ENCODE measurements around the gene GID8.

GID8 gene

DNA sequence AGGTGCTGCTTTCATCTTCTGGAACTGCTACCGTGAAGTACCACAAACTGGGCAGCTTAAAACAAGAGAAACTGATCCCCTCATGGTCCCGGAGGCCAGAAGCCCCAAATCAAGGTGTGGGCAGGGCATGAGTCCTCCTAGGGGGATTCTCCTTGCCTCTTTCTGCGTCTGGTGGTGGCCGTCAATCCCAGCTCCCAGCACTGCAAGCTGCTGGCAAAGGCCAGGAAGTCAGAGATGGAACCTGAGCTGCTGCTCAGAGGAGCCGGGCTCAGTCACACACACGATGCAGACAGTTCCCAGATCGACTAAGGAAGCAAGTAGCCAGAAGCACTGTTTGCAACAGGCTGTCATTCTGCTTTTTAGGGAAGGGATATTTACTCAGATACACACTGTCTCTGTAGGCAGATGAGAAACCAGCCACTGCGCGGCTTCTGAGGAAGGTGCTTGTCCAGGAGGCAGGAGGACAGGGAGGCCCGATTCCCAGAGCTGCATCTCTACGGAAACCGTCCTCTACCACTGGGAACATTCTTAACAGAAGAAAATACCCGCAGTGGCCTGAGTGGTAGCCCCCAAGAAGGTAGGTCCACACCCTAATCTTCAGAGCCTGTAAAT lies 53.4 kb downstream of the GID8 start:
- FAIRE-seq: no peak

DNA sequence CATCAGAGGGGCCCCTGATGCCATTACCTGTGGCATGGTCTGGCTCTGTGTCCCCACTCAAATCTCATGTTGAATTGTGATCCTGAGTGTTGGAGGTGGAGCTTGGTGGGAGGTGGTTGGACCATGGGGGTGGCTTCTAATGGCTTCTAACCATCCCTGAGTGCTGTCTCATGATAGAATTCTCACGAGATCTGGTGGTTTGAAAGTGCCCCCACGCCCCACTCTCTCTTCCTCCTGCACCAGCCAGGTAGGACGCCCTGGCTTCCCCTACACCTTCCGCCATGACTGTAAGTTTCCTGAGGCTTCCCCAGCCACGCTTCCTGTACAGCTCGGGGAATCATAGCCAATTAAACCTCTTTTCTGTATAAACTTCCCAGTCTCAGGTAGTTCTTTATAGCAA lies 53.9 kb downstream of the GID8 start:
- no peak for FAIRE-seq

DNA sequence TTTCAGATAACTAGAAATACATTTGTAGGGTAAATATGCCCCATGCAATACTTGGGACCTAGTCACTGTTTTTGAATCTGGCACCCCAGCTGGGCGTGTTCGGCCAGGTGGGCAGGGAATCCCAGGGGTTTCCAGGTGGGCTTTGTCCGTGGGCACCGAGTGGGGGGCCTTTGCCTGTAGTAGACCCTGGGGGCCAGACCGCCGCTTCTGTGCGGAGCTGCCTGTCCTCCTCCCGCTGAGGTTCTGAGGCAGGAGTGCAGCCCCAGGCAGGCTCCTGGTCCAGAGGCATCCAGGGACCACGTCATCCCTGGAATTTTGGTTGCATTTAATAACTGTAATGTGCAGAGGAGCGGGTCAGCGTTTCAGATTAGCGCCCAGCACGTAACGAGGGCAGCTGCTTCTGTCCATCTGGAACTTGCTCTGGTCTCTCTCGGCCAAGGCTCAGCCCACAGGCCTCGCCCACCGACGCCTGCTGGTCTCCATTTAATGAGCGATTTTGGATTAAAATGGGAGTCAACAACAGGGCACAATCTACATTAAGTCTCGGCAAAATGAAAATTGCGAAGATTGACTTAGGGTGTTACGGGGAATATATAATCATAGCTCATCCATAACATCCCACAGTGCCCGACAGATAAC lies 56.0 kb downstream of the GID8 start:
- FAIRE-seq: no peak

DNA sequence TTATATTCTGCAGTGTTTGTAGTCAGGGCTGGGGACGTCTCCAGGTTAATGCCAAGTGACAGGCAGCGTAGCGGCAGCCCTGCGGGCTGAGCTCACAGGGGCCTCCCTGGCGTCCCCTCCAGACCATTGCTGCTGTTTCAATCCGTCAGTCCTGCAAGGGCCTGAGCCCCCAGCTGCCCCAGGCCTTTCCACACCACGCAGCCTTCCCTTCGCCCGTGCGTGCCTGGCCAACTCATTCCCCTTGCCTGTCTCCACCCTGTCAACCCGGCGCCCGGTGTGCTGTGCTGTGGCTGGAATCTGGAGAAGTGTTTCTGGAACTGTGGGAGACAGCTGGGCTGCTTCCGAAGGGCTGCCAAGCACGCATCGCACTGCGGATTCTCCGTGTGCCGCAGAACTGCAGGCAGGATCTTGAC lies 56.9 kb downstream of the GID8 start:
- no peak for FAIRE-seq

DNA sequence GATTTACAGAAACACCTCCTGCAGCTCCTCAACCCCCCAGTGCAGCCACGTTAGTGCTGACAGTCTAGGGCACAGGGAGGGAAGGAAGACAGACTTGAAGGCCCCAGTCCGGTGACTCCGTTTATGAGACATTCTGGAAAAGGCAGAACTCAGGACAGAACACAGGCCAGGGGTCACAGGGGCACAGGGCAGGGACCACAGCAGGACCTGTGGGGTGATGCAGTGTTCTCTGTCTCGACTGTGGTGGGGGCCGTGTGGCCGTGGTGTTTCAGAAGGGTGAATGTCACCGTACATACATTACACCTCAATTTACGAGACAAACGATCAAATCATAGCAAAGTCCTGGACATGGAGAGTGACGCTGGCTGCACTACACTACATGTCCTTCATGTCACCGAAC lies 57.5 kb downstream of the GID8 start:
- no peak for FAIRE-seq

DNA sequence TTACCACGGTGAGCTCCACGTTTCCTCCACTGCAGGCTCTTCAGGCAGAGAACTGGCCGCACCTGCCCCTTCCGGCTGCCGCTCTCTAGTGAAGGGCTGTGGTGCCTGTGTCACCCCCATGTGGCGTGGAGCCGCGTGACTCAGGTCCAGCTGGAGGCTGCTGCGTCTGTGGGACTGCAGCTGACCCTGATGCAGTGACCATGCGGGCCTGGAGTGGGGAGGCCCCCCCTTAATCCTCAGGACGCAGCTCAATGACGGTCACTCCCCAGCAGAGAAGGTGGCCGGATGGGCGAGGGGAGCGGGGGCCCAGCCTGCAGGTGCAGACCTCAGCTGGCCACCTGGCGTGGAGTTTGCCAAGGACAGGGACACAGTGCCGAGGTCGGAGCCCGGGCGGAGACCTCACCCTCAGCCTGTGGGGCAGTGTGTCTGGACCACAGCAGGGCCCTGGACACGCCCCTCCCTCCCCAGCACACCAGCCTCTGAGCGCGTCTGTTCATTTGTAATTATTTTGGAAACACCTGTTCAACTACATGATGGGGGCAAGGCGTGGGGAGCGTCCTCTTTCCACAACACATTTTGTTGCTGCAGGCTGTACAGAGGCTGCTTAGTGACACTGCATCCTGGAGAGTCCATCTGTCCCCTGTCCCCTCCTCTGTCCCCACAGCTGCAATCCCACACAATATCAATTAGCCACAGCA lies 58.1 kb downstream of the GID8 start:
- no peak for FAIRE-seq

DNA sequence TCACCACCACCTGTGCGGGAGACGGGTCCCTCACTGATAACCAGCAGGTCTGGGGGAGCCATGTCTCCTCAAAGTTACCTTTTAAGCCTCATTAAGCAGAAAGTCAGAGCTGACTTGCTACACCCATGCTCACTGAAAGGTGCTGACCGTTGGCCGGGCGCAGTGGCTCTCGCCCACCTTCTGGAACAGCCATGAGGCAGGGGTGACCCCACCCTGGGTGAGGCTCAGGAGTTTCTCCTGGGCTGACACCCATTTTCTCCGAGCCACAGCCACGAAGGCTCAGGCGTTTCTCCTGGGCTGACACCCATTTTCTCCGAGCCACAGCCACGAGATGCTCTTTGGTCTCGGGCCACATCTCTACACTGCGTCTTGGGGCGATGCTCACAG lies 58.6 kb downstream of the GID8 start:
- no peak for FAIRE-seq

DNA sequence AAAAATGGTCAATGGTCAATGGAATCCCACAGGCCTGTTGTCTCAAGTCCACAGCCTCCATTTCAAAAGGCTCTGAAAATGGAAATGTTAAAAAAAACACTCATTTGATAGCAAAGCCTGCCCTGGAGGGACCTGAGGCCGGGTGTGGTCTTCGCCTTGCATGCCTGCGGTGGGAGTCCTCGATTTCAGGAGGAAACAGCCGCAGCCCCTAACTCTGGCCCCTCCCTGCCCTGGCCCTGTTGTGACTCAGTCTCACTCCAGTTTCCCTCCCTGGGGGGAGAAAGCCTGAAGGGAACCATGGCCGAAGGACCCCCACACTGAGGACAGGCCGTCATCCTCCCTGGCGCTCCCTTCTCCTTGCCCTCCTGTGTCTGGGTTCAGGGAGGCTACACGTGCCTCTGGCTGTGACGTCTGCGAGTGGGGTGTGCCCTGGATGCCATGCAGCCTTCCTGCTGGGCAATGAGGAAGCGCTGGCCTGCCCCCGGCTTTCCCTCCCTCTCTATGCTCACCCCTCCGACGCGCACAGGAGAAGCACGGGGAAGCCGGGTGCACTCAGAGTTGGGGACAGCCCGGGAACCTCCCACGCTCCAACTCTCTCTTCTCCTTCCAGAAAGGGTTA lies 59.6 kb downstream of the GID8 start:
- no peak for FAIRE-seq

All from islet of Langerhans (tissue), 1 donor.